ENCODE results near the gene MBNL2. TPM values are rescaled to one million over a fixed set of nuclear protein-coding genes. Genes with fewer than 3 reads are reported as not detected.

MBNL2 gene
- total RNA-seq, 1 donor, result 69.8 TPM

GRCh38 chr13:97189928-97190327 lies 32.2 kb upstream of the MBNL2 start:
- H3K36me3 ChIP-seq (ENCODE audit: insufficient read depth, low read length), result no peaks in the 10 kb centered on the region
- H3K4me3 ChIP-seq (ENCODE audit: insufficient read depth, low read length), result no peak overlapping the region
- no peak for TF ChIP-seq CTCF (IDR thresholded peaks at IDR 0.05; ENCODE audit: extremely low read depth, low read depth, low read length)
- no peaks in the 10 kb centered on the region for H3K79me2 ChIP-seq (ENCODE audit: insufficient read depth, low read length)
- H3K27ac ChIP-seq (ENCODE audit: low read depth, low read length), result no peak overlapping the region
- no peak for DNase-seq (ENCODE audit: insufficient read length, low spot score, missing footprints)
- H3K4me2 ChIP-seq (ENCODE audit: insufficient read depth, low read length), result no peak overlapping the region
- H3K4me1 ChIP-seq (ENCODE audit: insufficient read depth, low read length), result no peaks in the 10 kb centered on the region
- no peak overlapping the region for H2AFZ ChIP-seq (ENCODE audit: low read length)
- H4K20me1 ChIP-seq (ENCODE audit: insufficient read depth, low read length), result no peaks in the 10 kb centered on the region
- no peaks in the 10 kb centered on the region for H3K9me3 ChIP-seq (ENCODE audit: low read depth, low read length)
- no peaks in the 10 kb centered on the region for H3K27me3 ChIP-seq (ENCODE audit: insufficient read depth, low read length)

GRCh38 chr13:97191142-97191541 lies 31.0 kb upstream of the MBNL2 start:
- no peak overlapping the region for H3K4me3 ChIP-seq (ENCODE audit: insufficient read depth, low read length)
- H3K27ac ChIP-seq (ENCODE audit: low read depth, low read length), result no peak overlapping the region
- no peaks in the 10 kb centered on the region for H3K9me3 ChIP-seq (ENCODE audit: low read depth, low read length)
- no peaks in the 10 kb centered on the region for H3K79me2 ChIP-seq (ENCODE audit: insufficient read depth, low read length)
- H3K36me3 ChIP-seq (ENCODE audit: insufficient read depth, low read length), result no peaks in the 10 kb centered on the region
- no peak overlapping the region for H3K4me2 ChIP-seq (ENCODE audit: insufficient read depth, low read length)
- DNase-seq (ENCODE audit: insufficient read length, low spot score, missing footprints), result no peak
- H4K20me1 ChIP-seq (ENCODE audit: insufficient read depth, low read length), result no peaks in the 10 kb centered on the region
- H3K4me1 ChIP-seq (ENCODE audit: insufficient read depth, low read length), result no peaks in the 10 kb centered on the region
- no peak for TF ChIP-seq CTCF (IDR thresholded peaks at IDR 0.05; ENCODE audit: extremely low read depth, low read depth, low read length)
- no peak overlapping the region for H2AFZ ChIP-seq (ENCODE audit: low read length)
- H3K27me3 ChIP-seq (ENCODE audit: insufficient read depth, low read length), result no peaks in the 10 kb centered on the region

- no peaks in the 10 kb centered on the region for H3K4me1 ChIP-seq (ENCODE audit: insufficient read depth, low read length)
Observed at GRCh38 chr13:97191615-97192014, 30.5 kb upstream of the MBNL2 start.

GRCh38 chr13:97192166-97192565 lies 30.0 kb upstream of the MBNL2 start:
- H3K79me2 ChIP-seq (ENCODE audit: insufficient read depth, low read length), result no peaks in the 10 kb centered on the region
- no peaks in the 10 kb centered on the region for H3K4me1 ChIP-seq (ENCODE audit: insufficient read depth, low read length)
- DNase-seq (ENCODE audit: insufficient read length, low spot score, missing footprints), result no peak
- no peak for TF ChIP-seq CTCF (IDR thresholded peaks at IDR 0.05; ENCODE audit: extremely low read depth, low read depth, low read length)
- H3K36me3 ChIP-seq (ENCODE audit: insufficient read depth, low read length), result no peaks in the 10 kb centered on the region
- no peak overlapping the region for H2AFZ ChIP-seq (ENCODE audit: low read length)
- H4K20me1 ChIP-seq (ENCODE audit: insufficient read depth, low read length), result no peaks in the 10 kb centered on the region
- H3K4me2 ChIP-seq (ENCODE audit: insufficient read depth, low read length), result no peak overlapping the region
- H3K4me3 ChIP-seq (ENCODE audit: insufficient read depth, low read length), result no peak overlapping the region
- no peaks in the 10 kb centered on the region for H3K9me3 ChIP-seq (ENCODE audit: low read depth, low read length)
- H3K27me3 ChIP-seq (ENCODE audit: insufficient read depth, low read length), result no peaks in the 10 kb centered on the region
- H3K27ac ChIP-seq (ENCODE audit: low read depth, low read length), result no peak overlapping the region

More at GRCh38 chr13:97191615-97192014, 30.5 kb upstream of the MBNL2 start:
- Histone ChIP-seq H3K36me3 (ENCODE audit: insufficient read depth, low read length) (no peaks in the 10 kb centered on the region), H3K4me3 (ENCODE audit: insufficient read depth, low read length) (no peak overlapping the region), H3K4me2 (ENCODE audit: insufficient read depth, low read length) (no peak overlapping the region), H4K20me1 (ENCODE audit: insufficient read depth, low read length) (no peaks in the 10 kb centered on the region), H3K27me3 (ENCODE audit: insufficient read depth, low read length) (no peaks in the 10 kb centered on the region), H2AFZ (ENCODE audit: low read length) (no peak overlapping the region), H3K27ac (ENCODE audit: low read depth, low read length) (no peak overlapping the region), H3K79me2 (ENCODE audit: insufficient read depth, low read length) (no peaks in the 10 kb centered on the region), H3K9me3 (ENCODE audit: low read depth, low read length) (no peaks in the 10 kb centered on the region)
- TF ChIP-seq CTCF (IDR thresholded peaks at IDR 0.05; ENCODE audit: extremely low read depth, low read depth, low read length), result no peak
- no peak for DNase-seq (ENCODE audit: insufficient read length, low spot score, missing footprints)

Measured in osteoblast (primary cell).